H1 (cell line): ENCODE data around the gene LY6G6D. TPM values are rescaled to one million over a fixed set of nuclear protein-coding genes. Genes with fewer than 3 reads are reported as not detected.

Experiments
- CTCF ChIA-PET: fragments of 300-600 bp; sonication (Branson Sonifier 250); formaldehyde crosslinking; loops from one replicate; lab custom pipeline; 2021; ENCODE audit not compliant: partially characterized antibody; lab: Charles Lee
- POLR2A ChIA-PET: fragments of 300-600 bp; sonication (Branson Sonifier 250); formaldehyde crosslinking; loops from one replicate; lab custom pipeline; 2021; ENCODE audit warnings: inconsistent platforms; ENCODE audit not compliant: partially characterized antibody; lab: Charles Lee
- DNase-seq, 2 experiments: peaks; one replicate each; pipeline versions ENCODE4 v3.0.0 to v3.0.0-alpha.2; 2010 to 2022; ENCODE audit warnings: low spot score in 2 of 2, low read depth in 1 of 2, mixed read lengths in 1 of 2
- FAIRE-seq: peaks from 2 replicates; lab custom pipeline; 2011; peaks lifted over from hg19 to GRCh38; lab: Jason Lieb, UNC
- H2AFZ ChIP-seq: 2 replicates; pipeline ENCODE4 v1.8.1; 2012; ENCODE audit warnings: low read length, inconsistent platforms
- H2AK5ac ChIP-seq: 2 replicates; pipeline ENCODE4 v1.6.1; 2013; ENCODE audit warnings: low read depth, low read length
- H2BK120ac ChIP-seq: replicated peaks from 2 replicates; pipeline ENCODE3; 2013; ENCODE audit warnings: low read depth, low read length, inconsistent platforms
- H2BK12ac ChIP-seq: 2 replicates; pipeline ENCODE4 v1.6.1; 2013; ENCODE audit warnings: low read depth, low read length
- H2BK15ac ChIP-seq: 2 replicates; pipeline ENCODE4 v1.6.1; 2013; ENCODE audit warnings: low read length
- H2BK20ac ChIP-seq: 2 replicates; pipeline ENCODE4 v1.6.1; 2013; ENCODE audit warnings: low read length
- H2BK5ac ChIP-seq: 2 replicates; pipeline ENCODE4 v1.6.1; 2013; ENCODE audit warnings: low read depth, low read length
- H3K14ac ChIP-seq: 2 replicates; pipeline ENCODE4 v1.6.1; 2013; ENCODE audit warnings: inconsistent platforms; ENCODE audit not compliant: insufficient read length
- H3K18ac ChIP-seq: 2 replicates; pipeline ENCODE4 v1.6.1; 2013; ENCODE audit warnings: low read length; ENCODE audit errors: extremely low read depth
- H3K23ac ChIP-seq: 2 replicates; pipeline ENCODE4 v1.6.1; 2013; ENCODE audit warnings: inconsistent platforms; ENCODE audit not compliant: insufficient read length
- H3K23me2 ChIP-seq: 2 replicates; pipeline ENCODE4 v1.6.1; 2013; ENCODE audit warnings: low read depth, low read length
- H3K27ac ChIP-seq: 2 replicates; pipeline ENCODE4 v1.6.1; 2011; ENCODE audit warnings: low read depth, low read length, inconsistent platforms
- H3K27me3 ChIP-seq, 4 experiments: replicated peaks in 1 of 4; 1 replicate in 1 of 4; 2 replicates in 3 of 4; pipeline versions ENCODE4 v1.6.1 to v1.8.1; 2011 to 2013; ENCODE audit warnings: low read length in 3 of 4, mild to moderate bottlenecking in 3 of 4, inconsistent platforms in 2 of 4, mixed read lengths in 2 of 4, moderate library complexity in 1 of 4; ENCODE audit not compliant: control insufficient read depth in 3 of 4, insufficient read depth in 3 of 4; ENCODE audit errors: extremely low read depth in 1 of 4
- H3K36me3 ChIP-seq, 4 experiments: 2 replicates each; pipeline versions ENCODE4 v1.6.1 to v1.8.1; 2011 to 2013; ENCODE audit warnings: mild to moderate bottlenecking in 4 of 4, low read length in 3 of 4, moderate library complexity in 2 of 4, control low read depth in 1 of 4, inconsistent platforms in 1 of 4; ENCODE audit not compliant: insufficient read depth in 4 of 4, control insufficient read depth in 2 of 4
- H3K4ac ChIP-seq: replicated peaks from 2 replicates; pipeline ENCODE3; 2013; ENCODE audit warnings: low read length, low read depth, mixed read lengths, inconsistent platforms; ENCODE audit not compliant: insufficient read length
- H3K4me1 ChIP-seq, 4 experiments: replicated peaks in 1 of 4; 1 replicate in 1 of 4; 2 replicates in 3 of 4; pipeline versions ENCODE4 v1.6.1 to v1.8.1; 2011 to 2013; ENCODE audit warnings: low read length in 3 of 4, inconsistent platforms in 2 of 4, mixed read lengths in 1 of 4; ENCODE audit not compliant: insufficient read depth in 4 of 4, control insufficient read depth in 3 of 4
- H3K4me2 ChIP-seq, 2 experiments: 2 replicates each; pipeline versions ENCODE4 v1.6.1 to v1.8.1; 2011 to 2013; ENCODE audit warnings: low read depth in 2 of 2, low read length in 2 of 2, control low read depth in 1 of 2, inconsistent platforms in 1 of 2, mild to moderate bottlenecking in 1 of 2; ENCODE audit not compliant: insufficient read depth in 1 of 2
- H3K4me3 ChIP-seq, 4 experiments: fragments of 200-600, 300-600 bp in 1 of 4; sonication (generic), shearing (Covaris generic), sonication (Bioruptor Twin) in 1 of 4; 2 replicates each; pipeline versions ENCODE4 v1.5.1 to v1.8.1; 2011 to 2016; ENCODE audit warnings: low read length in 4 of 4, low read depth in 3 of 4, control low read depth in 2 of 4, inconsistent platforms in 2 of 4, mild to moderate bottlenecking in 2 of 4, mixed read lengths in 1 of 4, moderate library complexity in 1 of 4; ENCODE audit not compliant: insufficient read depth in 2 of 4; ENCODE audit errors: extremely low read depth in 1 of 4
- H3K56ac ChIP-seq: replicated peaks from 2 replicates; pipeline ENCODE3; 2013; ENCODE audit warnings: low read depth, mild to moderate bottlenecking, mixed read lengths, low read length, inconsistent platforms; ENCODE audit not compliant: insufficient read length
- H3K79me1 ChIP-seq: 2 replicates; pipeline ENCODE4 v1.6.1; 2013; ENCODE audit warnings: low read depth, low read length, control low read depth
- H3K79me2 ChIP-seq, 2 experiments: 2 replicates each; pipeline versions ENCODE4 v1.6.1 to v1.8.1; 2012 to 2013; ENCODE audit warnings: low read length in 2 of 2, mild to moderate bottlenecking in 2 of 2, inconsistent platforms in 1 of 2; ENCODE audit not compliant: insufficient read depth in 2 of 2, control insufficient read depth in 1 of 2
- H3K9ac ChIP-seq, 4 experiments: replicated peaks in 1 of 4; 1 replicate in 1 of 4; 2 replicates in 3 of 4; pipeline versions ENCODE4 v1.6.1 to v1.8.1; 2011 to 2013; ENCODE audit warnings: low read depth in 3 of 4, low read length in 3 of 4, control low read depth in 2 of 4, mild to moderate bottlenecking in 2 of 4, moderate library complexity in 2 of 4, inconsistent platforms in 1 of 4; ENCODE audit errors: extremely low read depth in 1 of 4
- H3K9me3 ChIP-seq, 2 experiments: 2 replicates each; pipeline versions ENCODE4 v1.6.1 to v1.8.1; 2012 to 2013; ENCODE audit warnings: mild to moderate bottlenecking in 2 of 2, moderate library complexity in 2 of 2, control low read depth in 1 of 2, inconsistent platforms in 1 of 2, low read depth in 1 of 2, low read length in 1 of 2, mixed read lengths in 1 of 2; ENCODE audit not compliant: insufficient read depth in 2 of 2
- H4K20me1 ChIP-seq, 2 experiments: replicated peaks in 1 of 2; 2 replicates each; pipeline versions ENCODE3 to v1.8.1; 2011 to 2013; ENCODE audit warnings: inconsistent platforms in 2 of 2, low read length in 2 of 2, mild to moderate bottlenecking in 1 of 2; ENCODE audit not compliant: insufficient read depth in 2 of 2, control insufficient read depth in 1 of 2
- H4K5ac ChIP-seq: 2 replicates; pipeline ENCODE4 v1.6.1; 2013; ENCODE audit warnings: low read length, low read depth, mixed read lengths, inconsistent platforms; ENCODE audit not compliant: insufficient read length
- H4K8ac ChIP-seq: 2 replicates; pipeline ENCODE4 v1.8.0; 2013; ENCODE audit warnings: mild to moderate bottlenecking, moderate library complexity, low read length, inconsistent platforms; ENCODE audit not compliant: insufficient read depth; ENCODE audit errors: extremely low read depth
- H4K91ac ChIP-seq: replicated peaks from 2 replicates; pipeline ENCODE3; 2013; ENCODE audit warnings: low read length, mixed read lengths, inconsistent platforms; ENCODE audit not compliant: insufficient read length
- RFX5 ChIP-seq: IDR thresholded peaks from 2 replicates; pipeline ENCODE4 v1.6.1; 2011; ENCODE audit warnings: low read depth, low read length, improper control_type of control experiment, borderline replicate concordance
- RXRA ChIP-seq: IDR thresholded peaks from 2 replicates; pipeline ENCODE4 v1.6.1; 2011; ENCODE audit warnings: low read depth, mild to moderate bottlenecking, low read length, moderate library complexity; ENCODE audit not compliant: insufficient read depth
- USF2 ChIP-seq: IDR thresholded peaks from 2 replicates; pipeline ENCODE4 v1.6.1; 2011; ENCODE audit warnings: low read length, improper control_type of control experiment
- WGBS, 2 experiments: shearing (Covaris generic) in 1 of 2; methylation state at CpG; one replicate each; pipeline versions ENCODE4 v1.1.6 to v1.1.7; 2013 to 2015; ENCODE audit warnings: low lambda C conversion rate in 2 of 2, mixed read lengths in 2 of 2, inconsistent platforms in 1 of 2, low coverage in 1 of 2, missing lambda C conversion rate in 1 of 2; ENCODE audit not compliant: insufficient replicate concordance in 2 of 2, insufficient coverage in 1 of 2, insufficient read length in 1 of 2; ENCODE audit errors: extremely low coverage in 1 of 2, missing lambda C conversion rate in 1 of 2; 5-methylcytosine and 5-hydroxymethylcytosine counted together
- polyA plus RNA-seq, 7 experiments: library from polyadenylated mRNA; depleted of rRNA in 3 of 7; stranded (reverse) in 5 of 7; unstranded in 2 of 7; fragments of >200 nt in 5 of 7; fragments of 200-250 nt in 2 of 7; gene quantifications; 1 replicate in 5 of 7; 2 replicates in 1 of 7; 4 replicates in 1 of 7; pipeline versions ENCODE4 v1.2.1 to v1.2.3, GENCODE V29; 2011 to 2013; ENCODE audit warnings: missing spikeins in 2 of 7, mixed read lengths in 2 of 7
- total RNA-seq: library from RNA; stranded (reverse); fragmentation: NEBNext Ultra II Directional; extraction: Animal tissue kit (Norgen Biotek cat#: 25700); gene quantifications from 2 replicates; pipeline ENCODE4 v1.2.1, GENCODE V29; 2021

The LY6G6D gene
- total and polyA plus RNA-seq, 2 of the 8 experiments (the other 6 are each of a cell fraction or from before 2014, with no cell fraction given), result 1.8 TPM; not detected in 1

GRCh38 chr6:31710523-31711219, 4.5 kb upstream of the LY6G6D start:
- peaks cover 3% of the 10 kb centered on the region; the same call in 1 of the 2 replicates for H3K23me2 ChIP-seq
- no peak overlapping the region for H3K14ac ChIP-seq
- H3K4ac ChIP-seq, result no peak overlapping the region
- no peak overlapping the region for H3K23ac ChIP-seq
- H4K8ac ChIP-seq, result peak overlapping the region; percentile 23; the same call in 1 of the 2 replicates
- no peak overlapping the region for H2BK12ac ChIP-seq
- H2BK5ac ChIP-seq, result no peak overlapping the region
- H3K79me1 ChIP-seq, result no peaks in the 10 kb centered on the region
- no peak overlapping the region for H3K4me3 ChIP-seq
- H3K18ac ChIP-seq, result no peak overlapping the region
- no peaks in the 10 kb centered on the region; a peak in 1 of 7 replicates for H3K27me3 ChIP-seq
- H2AK5ac ChIP-seq, result no peak overlapping the region
- DNase-seq (no peak), FAIRE-seq (no peak)
- H4K5ac ChIP-seq, result no peak overlapping the region
- 0 out of 2 replicates have a peak overlapping the region, but pooled peaks have one; percentile 72 for H2BK20ac ChIP-seq
- TF ChIP-seq RFX5, result no peak
- TF ChIP-seq USF2, result no peak
- no peak for TF ChIP-seq RXRA
- WGBS, 2 experiments, result 82% methylated on average over 5 of the region's 5 CpGs; no CpG with 5 or more reads in 1 of the 2 experiments
- H2BK15ac ChIP-seq, result no peak overlapping the region
- no peak overlapping the region for H3K56ac ChIP-seq
- no peak overlapping the region; a peak in 1 of 4 replicates for H3K4me2 ChIP-seq
- H3K79me2 ChIP-seq, result no peaks in the 10 kb centered on the region
- no peak overlapping the region for H4K91ac ChIP-seq
- peaks cover 11 to 18% (median 12%) of the 10 kb centered on the region in 4 experiments for H3K4me1 ChIP-seq
- ChIA-PET CTCF (interaction anchor here (0.5 to 5.7 kb wide), 12 partner anchors 11 to 269 kb away, joined by 3 to 39 read pairs (median 4); partner anchors contain the start of genes DDAH2 and LSM2), POLR2A (interaction anchor here (0.6 to 3.4 kb wide), 10 partner anchors 14 to 233 kb away, joined by 3 to 22 read pairs (median 4); partner anchors contain the start of genes BAG6, DDAH2, GPANK1 and MPIG6B)
- H3K36me3 ChIP-seq, result no peaks in the 10 kb centered on the region
- no peak overlapping the region for H3K27ac ChIP-seq
- no peak overlapping the region for H3K9ac ChIP-seq
- H2BK120ac ChIP-seq, result no peak overlapping the region
- H3K9me3 ChIP-seq, result no peaks in the 10 kb centered on the region
- H2AFZ ChIP-seq, result 0 out of 2 replicates have a peak overlapping the region, but pooled peaks have one; percentile 7
- no peaks in the 10 kb centered on the region for H4K20me1 ChIP-seq
